22Rv1 (cell line): ENCODE results near the gene DCXR.
A peak's percentile ranks its signal among the peaks of the same experiment; 100 is the strongest.

Experiments used
- H3K27ac ChIP-seq: fragments of 450-650 bp; 2 replicates; pipeline ENCODE4 v1.5.1; 2017
- ZFX ChIP-seq: fragments of 450-650 bp; IDR thresholded peaks from 2 replicates; pipeline ENCODE4 v1.6.1; 2017; ENCODE audit warnings: antibody characterized with exemption, borderline replicate concordance
- TF ChIP-seq, protein P1 (sequence below): fragments of 450-650 bp; IDR thresholded peaks from 2 replicates; pipeline ENCODE4 v1.5.1; 2017; ENCODE audit warnings: mild to moderate bottlenecking

The DCXR gene

DNA sequence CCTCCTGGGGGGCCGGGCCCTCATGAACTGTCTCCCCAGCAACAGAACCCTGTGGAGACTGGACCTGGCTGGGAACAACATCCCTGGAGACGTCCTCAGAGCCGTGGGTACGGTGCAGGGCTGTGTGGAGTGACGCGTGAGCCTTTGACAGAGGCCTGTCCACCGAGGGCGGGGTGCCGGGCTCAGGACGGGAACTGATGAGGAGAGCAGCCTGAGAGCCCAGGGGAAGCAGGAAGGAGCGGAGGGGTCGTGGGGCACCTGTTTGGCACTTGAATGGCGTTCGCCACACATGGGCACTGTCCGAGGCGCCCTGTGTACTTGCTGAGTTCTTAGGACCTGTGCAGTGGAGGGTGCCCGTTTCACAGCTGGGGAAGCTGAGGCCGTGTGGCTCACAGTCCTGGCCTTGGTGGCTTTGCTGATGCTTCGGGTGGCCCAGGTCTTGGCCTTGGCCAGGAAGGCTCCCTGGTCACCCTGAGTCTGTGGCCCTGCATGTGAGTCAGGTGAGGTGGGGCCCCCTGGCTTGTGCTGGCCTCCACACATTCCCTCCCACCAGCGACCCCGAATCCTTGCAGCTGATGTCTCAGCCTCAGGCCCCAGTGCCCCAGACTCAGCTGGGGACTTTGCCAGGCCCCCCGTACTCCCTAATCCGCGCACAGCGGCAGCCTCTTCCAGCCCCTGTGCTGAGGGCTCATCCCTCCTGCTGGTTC lies 11.9 kb downstream of the DCXR start:
- TF ChIP-seq, protein P1, sequence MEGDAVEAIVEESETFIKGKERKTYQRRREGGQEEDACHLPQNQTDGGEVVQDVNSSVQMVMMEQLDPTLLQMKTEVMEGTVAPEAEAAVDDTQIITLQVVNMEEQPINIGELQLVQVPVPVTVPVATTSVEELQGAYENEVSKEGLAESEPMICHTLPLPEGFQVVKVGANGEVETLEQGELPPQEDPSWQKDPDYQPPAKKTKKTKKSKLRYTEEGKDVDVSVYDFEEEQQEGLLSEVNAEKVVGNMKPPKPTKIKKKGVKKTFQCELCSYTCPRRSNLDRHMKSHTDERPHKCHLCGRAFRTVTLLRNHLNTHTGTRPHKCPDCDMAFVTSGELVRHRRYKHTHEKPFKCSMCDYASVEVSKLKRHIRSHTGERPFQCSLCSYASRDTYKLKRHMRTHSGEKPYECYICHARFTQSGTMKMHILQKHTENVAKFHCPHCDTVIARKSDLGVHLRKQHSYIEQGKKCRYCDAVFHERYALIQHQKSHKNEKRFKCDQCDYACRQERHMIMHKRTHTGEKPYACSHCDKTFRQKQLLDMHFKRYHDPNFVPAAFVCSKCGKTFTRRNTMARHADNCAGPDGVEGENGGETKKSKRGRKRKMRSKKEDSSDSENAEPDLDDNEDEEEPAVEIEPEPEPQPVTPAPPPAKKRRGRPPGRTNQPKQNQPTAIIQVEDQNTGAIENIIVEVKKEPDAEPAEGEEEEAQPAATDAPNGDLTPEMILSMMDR = no peak
- TF ChIP-seq ZFX = no peak
- H3K27ac ChIP-seq = peak overlapping the region; percentile 93; the same call in 1 of the 2 replicates

DNA sequence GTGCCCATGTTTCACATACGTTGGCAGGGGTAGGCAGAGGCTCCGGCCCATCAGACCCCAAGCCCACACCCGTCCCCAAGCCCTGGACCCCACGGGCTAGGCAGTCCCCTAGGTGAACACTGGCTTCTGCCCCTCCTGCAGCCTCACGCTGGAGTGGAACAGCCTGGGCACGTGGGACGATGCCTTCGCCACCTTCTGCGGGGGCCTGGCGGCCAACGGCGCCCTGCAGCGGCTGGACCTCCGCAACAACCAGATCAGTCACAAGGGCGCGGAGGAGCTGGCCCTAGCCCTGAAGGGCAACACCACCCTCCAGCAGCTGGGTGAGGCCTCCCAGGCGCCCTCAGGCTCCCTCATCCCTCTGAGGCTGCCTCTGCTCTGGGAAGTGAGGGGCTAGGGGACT lies 12.6 kb downstream of the DCXR start:
- peak overlapping the region; percentile 93; the same call in 1 of the 2 replicates for H3K27ac ChIP-seq
- no peak for TF ChIP-seq ZFX
- TF ChIP-seq, protein P1 = no peak

GRCh38 chr17:82023447-82024241 lies 13.9 kb downstream of the DCXR start:
- TF ChIP-seq ZFX = no peak
- TF ChIP-seq, protein P1 = no peak
- peak overlapping the region; percentile 93 for H3K27ac ChIP-seq

GRCh38 chr17:82022981-82023446 lies 14.5 kb downstream of the DCXR start, which contains the start of gene LRRC45:
TSS of gene LRRC45 (plus strand) at chr17:82023305. CDS start at chr17:82023644, 339 bp downstream.
- H3K27ac ChIP-seq = peak within 1 kb of the TSS; percentile 93

DNA sequence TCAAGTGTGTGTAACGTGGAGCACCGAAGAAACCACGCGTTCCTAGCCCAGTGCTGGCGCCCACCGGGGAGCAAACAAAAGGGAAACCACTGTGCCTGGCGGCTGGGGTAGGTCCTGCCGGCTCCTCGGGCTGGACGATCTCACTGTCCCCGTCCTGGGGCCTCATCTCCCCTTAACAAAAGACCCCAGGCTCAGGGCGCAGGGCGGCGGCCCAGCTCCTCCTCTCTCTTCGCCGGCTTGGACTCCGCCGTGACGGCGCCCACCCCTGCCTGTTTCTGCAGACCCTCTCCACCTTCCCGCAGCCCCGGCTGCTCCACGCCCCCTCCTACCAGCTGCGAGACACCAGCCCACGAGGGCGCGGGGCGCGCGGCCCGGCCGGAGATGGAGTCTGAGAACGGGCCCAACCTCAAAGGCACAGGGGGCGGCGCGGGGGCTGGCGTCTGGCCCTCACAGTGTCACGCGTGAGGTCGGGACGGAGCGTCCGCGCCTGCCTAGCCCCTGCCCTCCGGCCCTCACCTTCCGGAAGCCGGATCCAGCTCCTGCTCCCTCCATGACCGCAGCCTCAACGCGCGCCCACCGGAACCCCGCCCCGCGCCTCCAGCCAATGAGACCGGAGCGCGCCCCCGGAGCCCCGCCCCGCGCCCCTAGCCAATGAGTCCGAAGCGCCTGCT lies 15.1 kb downstream of the DCXR start, which contains the start of gene CENPX:
CENPX (minus strand) TSS at position 569 of the 671 bp plus-strand sequence; CDS start at position 552, 17 bp downstream.
- TF ChIP-seq, protein P1 = no peak
- H3K27ac ChIP-seq = peak within 1 kb of the TSS; percentile 93

More at GRCh38 chr17:82022981-82023446, 14.5 kb downstream of the DCXR start, which contains the start of gene LRRC45:
- TF ChIP-seq, protein P1 = no peak
- TF ChIP-seq ZFX = no peak

DNA sequence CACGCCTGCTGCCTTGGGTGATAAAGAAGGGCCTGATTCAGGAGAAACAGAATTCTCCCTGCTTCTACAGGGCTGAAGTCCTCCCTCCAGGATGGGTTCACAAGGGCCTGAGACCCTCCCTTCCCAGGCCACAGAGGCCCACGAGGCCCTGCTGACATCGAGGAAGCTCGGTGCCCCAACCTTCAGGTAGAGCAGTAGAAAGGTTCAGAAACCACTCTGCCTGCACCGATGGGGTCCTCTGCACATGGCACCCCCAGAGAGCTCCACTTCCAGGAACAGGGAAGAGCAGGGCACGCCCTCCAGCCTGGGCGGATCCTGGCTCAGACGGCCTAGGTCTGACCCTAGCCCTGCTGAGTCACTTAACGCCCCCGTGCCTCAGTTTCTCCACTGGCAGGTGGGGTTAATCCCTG lies 15.6 kb downstream of the DCXR start:
- TF ChIP-seq, protein P1 = no peak
- TF ChIP-seq ZFX = no peak
- peak overlapping the region; percentile 93 for H3K27ac ChIP-seq
